Measurements from ENCODE around the gene DNAJC18.

The DNAJC18 gene

GRCh38 chr5:139397921-139398320 lies 41.4 kb downstream of the DNAJC18 start:
- Histone ChIP-seq H3K9ac (ENCODE audit: low read depth, low read length, poor library complexity, severe bottlenecking) (no peak overlapping the region), H3K9me3 (ENCODE audit: insufficient read depth, low read depth, low read length) (no peaks in the 10 kb centered on the region), H3K79me2 (ENCODE audit: insufficient read depth, low read length) (peaks cover 31% of the 10 kb centered on the region), H3K4me1 (ENCODE audit: insufficient read depth, low read length, poor library complexity, severe bottlenecking) (peaks cover 14% of the 10 kb centered on the region), H3K4me3 (ENCODE audit: low read length, poor library complexity, severe bottlenecking) (no peak overlapping the region), H3F3A (ENCODE audit: low read depth) (no peaks in the 10 kb centered on the region), H2AFZ (ENCODE audit: low read length) (no peak overlapping the region), H4K20me1 (ENCODE audit: insufficient read depth, low read length, poor library complexity, severe bottlenecking) (peaks cover 8% of the 10 kb centered on the region), H3K4me2 (ENCODE audit: low read depth, low read length, poor library complexity, severe bottlenecking) (no peak overlapping the region), H3K36me3 (ENCODE audit: insufficient read depth, low read length) (no peaks in the 10 kb centered on the region), H3K9me2 (replicated peaks; ENCODE audit: low read depth, low read length) (no peaks in the 10 kb centered on the region), H3K27me3 (ENCODE audit: insufficient read depth, low read length, poor library complexity, severe bottlenecking) (no peaks in the 10 kb centered on the region)
- TF ChIP-seq EZH2phosphoT487 (IDR thresholded peaks at IDR 0.05; ENCODE audit: borderline replicate concordance) (no peak), CTCF (conservative IDR thresholded peaks at IDR 0.05; ENCODE audit: low read length) (no peak)

- Histone ChIP-seq H4K20me1 (ENCODE audit: insufficient read depth, low read length, poor library complexity, severe bottlenecking) (peaks cover 8% of the 10 kb centered on the region), H2AFZ (ENCODE audit: low read length) (no peak overlapping the region), H3K9me2 (replicated peaks; ENCODE audit: low read depth, low read length) (no peaks in the 10 kb centered on the region), H3K4me1 (ENCODE audit: insufficient read depth, low read length, poor library complexity, severe bottlenecking) (peaks cover 17% of the 10 kb centered on the region), H3F3A (ENCODE audit: low read depth) (no peaks in the 10 kb centered on the region), H3K4me3 (ENCODE audit: low read length, poor library complexity, severe bottlenecking) (no peak overlapping the region), H3K27me3 (ENCODE audit: insufficient read depth, low read length, poor library complexity, severe bottlenecking) (no peaks in the 10 kb centered on the region), H3K9me3 (ENCODE audit: insufficient read depth, low read depth, low read length) (no peaks in the 10 kb centered on the region), H3K4me2 (ENCODE audit: low read depth, low read length, poor library complexity, severe bottlenecking) (no peak overlapping the region), H3K9ac (ENCODE audit: low read depth, low read length, poor library complexity, severe bottlenecking) (no peak overlapping the region), H3K79me2 (ENCODE audit: insufficient read depth, low read length) (peaks cover 38% of the 10 kb centered on the region), H3K36me3 (ENCODE audit: insufficient read depth, low read length) (no peaks in the 10 kb centered on the region)
- TF ChIP-seq EZH2phosphoT487 (IDR thresholded peaks at IDR 0.05; ENCODE audit: borderline replicate concordance) (no peak), CTCF (conservative IDR thresholded peaks at IDR 0.05; ENCODE audit: low read length) (no peak)
These were observed 42.6 kb downstream of the DNAJC18 start for GRCh38 chr5:139396691-139397090.

- Histone ChIP-seq H3K4me3 (ENCODE audit: low read length, poor library complexity, severe bottlenecking) (no peak overlapping the region), H3K9ac (ENCODE audit: low read depth, low read length, poor library complexity, severe bottlenecking) (no peak overlapping the region), H3K79me2 (ENCODE audit: insufficient read depth, low read length) (peaks cover 44% of the 10 kb centered on the region), H4K20me1 (ENCODE audit: insufficient read depth, low read length, poor library complexity, severe bottlenecking) (peaks cover 8% of the 10 kb centered on the region), H3K27me3 (ENCODE audit: insufficient read depth, low read length, poor library complexity, severe bottlenecking) (no peaks in the 10 kb centered on the region), H3K4me1 (ENCODE audit: insufficient read depth, low read length, poor library complexity, severe bottlenecking) (peaks cover 24% of the 10 kb centered on the region), H3K4me2 (ENCODE audit: low read depth, low read length, poor library complexity, severe bottlenecking) (no peak overlapping the region), H3F3A (ENCODE audit: low read depth) (no peaks in the 10 kb centered on the region), H3K9me3 (ENCODE audit: insufficient read depth, low read depth, low read length) (no peaks in the 10 kb centered on the region), H3K36me3 (ENCODE audit: insufficient read depth, low read length) (no peaks in the 10 kb centered on the region), H3K9me2 (replicated peaks; ENCODE audit: low read depth, low read length) (no peaks in the 10 kb centered on the region), H2AFZ (ENCODE audit: low read length) (no peak overlapping the region)
- TF ChIP-seq EZH2phosphoT487 (IDR thresholded peaks at IDR 0.05; ENCODE audit: borderline replicate concordance) = no peak
- TF ChIP-seq CTCF (conservative IDR thresholded peaks at IDR 0.05; ENCODE audit: low read length) = no peak
These were observed 43.3 kb downstream of the DNAJC18 start for GRCh38 chr5:139395844-139396640.
